Measurements from ENCODE around the gene FAM163B. TPM values are rescaled to one million over a fixed set of nuclear protein-coding genes. Genes with fewer than 3 reads are reported as not detected.

FAM163B gene
- total RNA-seq, 1 donor from 2014 or later = not detected

- H3K4me3 Mint-ChIP-seq (ENCODE audit: unreplicated experiment) = no peak overlapping the region
- peaks cover 4% of the 10 kb centered on the region for H3K4me1 Mint-ChIP-seq (ENCODE audit: low read depth, unreplicated experiment)
- no peak overlapping the region for H3K4me2 ChIP-seq (ENCODE audit: low read length)
- no peak overlapping the region for H2AFZ ChIP-seq (ENCODE audit: low read depth, low read length)
- no peaks in the 10 kb centered on the region for H3K4me1 ChIP-seq (ENCODE audit: insufficient read depth, low read length)
- H3K36me3 Mint-ChIP-seq (ENCODE audit: low read depth, unreplicated experiment) = no peaks in the 10 kb centered on the region
- no peak overlapping the region for H3K27ac Mint-ChIP-seq (ENCODE audit: unreplicated experiment)
- H4K20me1 ChIP-seq (ENCODE audit: insufficient read depth, low read length) = no peaks in the 10 kb centered on the region
- no peak overlapping the region for H3K27ac ChIP-seq (ENCODE audit: low read depth, low read length)
- FAIRE-seq (no peak), DNase-seq (ENCODE audit: low read depth) (no peak)
- H3K36me3 ChIP-seq (ENCODE audit: insufficient read depth, low read length) = no peaks in the 10 kb centered on the region
- peaks cover 15% of the 10 kb centered on the region for H3K27me3 ChIP-seq (ENCODE audit: insufficient read depth, low read length)
- H3K9me3 Mint-ChIP-seq (ENCODE audit: unreplicated experiment) = no peaks in the 10 kb centered on the region
- H3K4me3 ChIP-seq (ENCODE audit: insufficient read depth, low read depth, low read length) = no peak overlapping the region
- H3K9me3 ChIP-seq (ENCODE audit: insufficient read depth, low read depth, low read length) = no peaks in the 10 kb centered on the region
- peaks cover 56% of the 10 kb centered on the region for H3K27me3 Mint-ChIP-seq (ENCODE audit: low read depth, unreplicated experiment)
- no peaks in the 10 kb centered on the region for H3K79me2 ChIP-seq (ENCODE audit: insufficient read depth, low read length)
- TF ChIP-seq CTCF (IDR thresholded peaks at IDR 0.05; ENCODE audit: insufficient read depth, low read depth, low read length) (no peak), EZH2 (IDR thresholded peaks at IDR 0.05; ENCODE audit: insufficient read depth, low read length) (no peak)
- H3K9ac ChIP-seq (ENCODE audit: low read length) = no peak overlapping the region
These were observed 34.2 kb upstream of the FAM163B start for GRCh38 chr9:133643362-133643755.

GRCh38 chr9:133642708-133643361 is 33.6 kb upstream of the FAM163B start:
- peaks cover 18% of the 10 kb centered on the region for H3K27me3 ChIP-seq (ENCODE audit: insufficient read depth, low read length)
- H3K79me2 ChIP-seq (ENCODE audit: insufficient read depth, low read length) = no peaks in the 10 kb centered on the region
- no peak overlapping the region for H3K27ac Mint-ChIP-seq (ENCODE audit: unreplicated experiment)
- H3K36me3 ChIP-seq (ENCODE audit: insufficient read depth, low read length) = no peaks in the 10 kb centered on the region
- no peak overlapping the region for H3K9ac ChIP-seq (ENCODE audit: low read length)
- no peak overlapping the region for H3K4me3 Mint-ChIP-seq (ENCODE audit: unreplicated experiment)
- no peaks in the 10 kb centered on the region for H3K4me1 ChIP-seq (ENCODE audit: insufficient read depth, low read length)
- no peaks in the 10 kb centered on the region for H3K9me3 ChIP-seq (ENCODE audit: insufficient read depth, low read depth, low read length)
- no peak overlapping the region for H2AFZ ChIP-seq (ENCODE audit: low read depth, low read length)
- H3K36me3 Mint-ChIP-seq (ENCODE audit: low read depth, unreplicated experiment) = no peaks in the 10 kb centered on the region
- peaks cover 4% of the 10 kb centered on the region for H3K4me1 Mint-ChIP-seq (ENCODE audit: low read depth, unreplicated experiment)
- H4K20me1 ChIP-seq (ENCODE audit: insufficient read depth, low read length) = no peaks in the 10 kb centered on the region
- no peak overlapping the region for H3K27ac ChIP-seq (ENCODE audit: low read depth, low read length)
- DNase-seq (ENCODE audit: low read depth) (no peak), FAIRE-seq (no peak)
- H3K27me3 Mint-ChIP-seq (ENCODE audit: low read depth, unreplicated experiment) = peaks cover 57% of the 10 kb centered on the region
- no peak overlapping the region for H3K4me3 ChIP-seq (ENCODE audit: insufficient read depth, low read depth, low read length)
- no peaks in the 10 kb centered on the region for H3K9me3 Mint-ChIP-seq (ENCODE audit: unreplicated experiment)
- H3K4me2 ChIP-seq (ENCODE audit: low read length) = no peak overlapping the region
- TF ChIP-seq EZH2 (IDR thresholded peaks at IDR 0.05; ENCODE audit: insufficient read depth, low read length) = no peak

- H3K9ac ChIP-seq (ENCODE audit: low read length) = no peak overlapping the region
- peaks cover 57% of the 10 kb centered on the region for H3K27me3 Mint-ChIP-seq (ENCODE audit: low read depth, unreplicated experiment)
- H3K27ac Mint-ChIP-seq (ENCODE audit: unreplicated experiment) = no peak overlapping the region
- peaks cover 17% of the 10 kb centered on the region for H3K27me3 ChIP-seq (ENCODE audit: insufficient read depth, low read length)
- TF ChIP-seq CTCF (IDR thresholded peaks at IDR 0.05; ENCODE audit: insufficient read depth, low read depth, low read length) (no peak), EZH2 (IDR thresholded peaks at IDR 0.05; ENCODE audit: insufficient read depth, low read length) (no peak)
- H3K27ac ChIP-seq (ENCODE audit: low read depth, low read length) = no peak overlapping the region
- no peak overlapping the region for H3K4me3 ChIP-seq (ENCODE audit: insufficient read depth, low read depth, low read length)
- DNase-seq (ENCODE audit: low read depth) = no peak
- FAIRE-seq = no peak
- H3K79me2 ChIP-seq (ENCODE audit: insufficient read depth, low read length) = no peaks in the 10 kb centered on the region
- no peaks in the 10 kb centered on the region for H3K4me1 ChIP-seq (ENCODE audit: insufficient read depth, low read length)
- no peak overlapping the region for H3K4me2 ChIP-seq (ENCODE audit: low read length)
- H3K9me3 Mint-ChIP-seq (ENCODE audit: unreplicated experiment) = no peaks in the 10 kb centered on the region
- no peaks in the 10 kb centered on the region for H4K20me1 ChIP-seq (ENCODE audit: insufficient read depth, low read length)
- no peaks in the 10 kb centered on the region for H3K9me3 ChIP-seq (ENCODE audit: insufficient read depth, low read depth, low read length)
- H2AFZ ChIP-seq (ENCODE audit: low read depth, low read length) = no peak overlapping the region
- H3K36me3 ChIP-seq (ENCODE audit: insufficient read depth, low read length) = no peaks in the 10 kb centered on the region
- peaks cover 4% of the 10 kb centered on the region for H3K4me1 Mint-ChIP-seq (ENCODE audit: low read depth, unreplicated experiment)
- H3K4me3 Mint-ChIP-seq (ENCODE audit: unreplicated experiment) = no peak overlapping the region
- no peaks in the 10 kb centered on the region for H3K36me3 Mint-ChIP-seq (ENCODE audit: low read depth, unreplicated experiment)
These were observed 32.8 kb upstream of the FAM163B start for GRCh38 chr9:133641861-133642595.
